ENCODE measurements around the gene CCDC141.
"Not testable (repeated sequence)": the region's sequence is repeated elsewhere in the genome, so short reads cannot be mapped to it uniquely, and the experiment has no call there.

CCDC141 gene

GRCh38 chr2:179049546-179050311 is at the start of gene CCDC141:
Gene CCDC141 (minus strand): TSS chr2:179050137. CDS start chr2:179049941, 196 bp downstream.
- DNase-seq (ENCODE audit: low spot score): no peak

- DNase-seq (ENCODE audit: low spot score): no peak
Observed at GRCh38 chr2:179098080-179098689, 48.2 kb upstream of the CCDC141 start.

- no peak for DNase-seq (ENCODE audit: low spot score)
Observed at GRCh38 chr2:179097131-179097530, 47.2 kb upstream of the CCDC141 start.

- peak; percentile 30 for DNase-seq (ENCODE audit: low spot score)
Observed at GRCh38 chr2:179096090-179096489, 46.2 kb upstream of the CCDC141 start.

GRCh38 chr2:179092912-179093311 is 43.0 kb upstream of the CCDC141 start:
- DNase-seq (ENCODE audit: low spot score): not testable (repeated sequence)

GRCh38 chr2:179082697-179083096 is 32.8 kb upstream of the CCDC141 start:
- no peak for DNase-seq (ENCODE audit: low spot score)

GRCh38 chr2:179081954-179082353 is 32.0 kb upstream of the CCDC141 start:
- no peak for DNase-seq (ENCODE audit: low spot score)

GRCh38 chr2:179072527-179072926 is 22.6 kb upstream of the CCDC141 start:
- DNase-seq (ENCODE audit: low spot score): no peak

- DNase-seq (ENCODE audit: low spot score): peak; percentile 86
Observed at GRCh38 chr2:179071810-179072355, 21.9 kb upstream of the CCDC141 start.

GRCh38 chr2:179070895-179071294 is 21.0 kb upstream of the CCDC141 start:
- DNase-seq (ENCODE audit: low spot score): no peak

- no peak for DNase-seq (ENCODE audit: low spot score)
Observed at GRCh38 chr2:179069685-179070084, 19.7 kb upstream of the CCDC141 start.

- no peak for DNase-seq (ENCODE audit: low spot score)
Observed at GRCh38 chr2:179068991-179069643, 19.2 kb upstream of the CCDC141 start.

- no peak for DNase-seq (ENCODE audit: low spot score)
Observed at GRCh38 chr2:179059026-179059700, 9.2 kb upstream of the CCDC141 start.

GRCh38 chr2:179057737-179058136 is 7.8 kb upstream of the CCDC141 start:
- no peak for DNase-seq (ENCODE audit: low spot score)

GRCh38 chr2:179053568-179053967 is 3.6 kb upstream of the CCDC141 start:
- DNase-seq (ENCODE audit: low spot score): not testable (repeated sequence)

- no peak for DNase-seq (ENCODE audit: low spot score)
Observed at GRCh38 chr2:179051250-179051649, 1.3 kb upstream of the CCDC141 start.

- no peak for DNase-seq (ENCODE audit: low spot score)
Observed at GRCh38 chr2:179050755-179051154, 818 bp upstream of the CCDC141 start.

- DNase-seq (ENCODE audit: low spot score): no peak
Observed at GRCh38 chr2:179049203-179049545, 763 bp downstream of the CCDC141 start.

GRCh38 chr2:179048099-179048498 is 1.8 kb downstream of the CCDC141 start:
- no peak for DNase-seq (ENCODE audit: low spot score)

GRCh38 chr2:179045602-179046001 is 4.3 kb downstream of the CCDC141 start:
- not testable (repeated sequence) for DNase-seq (ENCODE audit: low spot score)

GRCh38 chr2:179044500-179044899 is 5.4 kb downstream of the CCDC141 start:
- no peak for DNase-seq (ENCODE audit: low spot score)

- no peak for DNase-seq (ENCODE audit: low spot score)
Observed at GRCh38 chr2:179037807-179038206, 12.1 kb downstream of the CCDC141 start.
